CD4-positive, CD25-positive, alpha-beta regulatory T cell (primary cell): ENCODE measurements around the gene DCTN5. TPM values are rescaled to one million over a fixed set of nuclear protein-coding genes. Genes with fewer than 3 reads are reported as not detected.

Source experiments
- ATAC-seq, 2 donors: fragments of 150-1000 bp; cut with Tn5 transposase; one replicate each; pipeline ENCODE4 v1.10.0; 2021; ENCODE audit warnings: low read depth in 2 of 2, moderate number of reproducible peaks in 2 of 2, moderate library complexity in 1 of 2
- DNase-seq, 3 donors: peaks; one replicate each; pipeline versions ENCODE4 v3.0.0 to v3.0.0-alpha.2; 2012 to 2022; ENCODE audit warnings: mixed read lengths in 1 of 3
- H3K27ac ChIP-seq: one replicate; pipeline ENCODE4 v1.7.0; 2013; ENCODE audit warnings: mild to moderate bottlenecking, low read length; ENCODE audit not compliant: insufficient read depth, poor library complexity, severe bottlenecking
- H3K27me3 ChIP-seq: one replicate; pipeline ENCODE4 v1.7.0; 2013; ENCODE audit warnings: low read length; ENCODE audit not compliant: control insufficient read depth, insufficient read depth
- H3K36me3 ChIP-seq: one replicate; pipeline ENCODE4 v1.7.0; 2013; ENCODE audit warnings: mild to moderate bottlenecking, low read length, moderate library complexity; ENCODE audit not compliant: control insufficient read depth, insufficient read depth
- H3K4me1 ChIP-seq: 2 replicates; pipeline ENCODE4 v1.7.0; 2013; ENCODE audit warnings: mild to moderate bottlenecking, low read length; ENCODE audit not compliant: insufficient read depth, control insufficient read depth, poor library complexity, severe bottlenecking
- H3K4me3 ChIP-seq: one replicate; pipeline ENCODE4 v1.7.0; 2013; ENCODE audit warnings: low read depth, mild to moderate bottlenecking, low read length, moderate library complexity
- H3K9me3 ChIP-seq, 2 experiments: 1 replicate in 1 of 2; 2 replicates in 1 of 2; pipeline ENCODE4 v1.7.0; 2013; ENCODE audit warnings: low read length in 2 of 2, mild to moderate bottlenecking in 1 of 2, moderate library complexity in 1 of 2; ENCODE audit not compliant: control insufficient read depth in 2 of 2
- H3K27ac Mint-ChIP-seq, 3 donors: one replicate each; pipeline ENCODE4 v1.8.0; 2020 to 2022; ENCODE audit warnings: mild to moderate bottlenecking in 3 of 3, mixed read lengths in 3 of 3, moderate library complexity in 2 of 3
- H3K27me3 Mint-ChIP-seq: one replicate; pipeline ENCODE4 v1.8.0; 2022; ENCODE audit warnings: mild to moderate bottlenecking, mixed read lengths
- H3K36me3 Mint-ChIP-seq: one replicate; pipeline ENCODE4 v1.8.0; 2020; ENCODE audit warnings: mixed read lengths
- H3K4me1 Mint-ChIP-seq, 4 donors: one replicate each; pipeline ENCODE4 v1.8.0; 2020 to 2022; ENCODE audit warnings: mixed read lengths in 4 of 4, mild to moderate bottlenecking in 1 of 4
- H3K4me3 Mint-ChIP-seq, 4 donors: one replicate each; pipeline ENCODE4 v1.8.0; 2020 to 2022; ENCODE audit warnings: mild to moderate bottlenecking in 4 of 4, mixed read lengths in 4 of 4, moderate library complexity in 3 of 4
- H3K9me3 Mint-ChIP-seq, 7 donors: one replicate each; pipeline ENCODE4 v1.8.0; 2020 to 2022; ENCODE audit warnings: mixed read lengths in 7 of 7, mild to moderate bottlenecking in 3 of 7, moderate library complexity in 2 of 7
- polyA plus RNA-seq, 4 donors: library from polyadenylated mRNA; unstranded; fragments of 300-500 nt; fragmentation: Illumina TruSeq; gene quantifications; one replicate each; pipeline ENCODE4 v1.2.3, GENCODE V29; 2021
- total RNA-seq: library from RNA; stranded (reverse); gene quantifications from one replicate; pipeline ENCODE4 v1.2.3, GENCODE V29; 2022

Gene DCTN5
- total RNA-seq (63.4 TPM), polyA plus RNA-seq (10 to 100 TPM; 59.7 to 91.8 (median 73.7) TPM)

DNA sequence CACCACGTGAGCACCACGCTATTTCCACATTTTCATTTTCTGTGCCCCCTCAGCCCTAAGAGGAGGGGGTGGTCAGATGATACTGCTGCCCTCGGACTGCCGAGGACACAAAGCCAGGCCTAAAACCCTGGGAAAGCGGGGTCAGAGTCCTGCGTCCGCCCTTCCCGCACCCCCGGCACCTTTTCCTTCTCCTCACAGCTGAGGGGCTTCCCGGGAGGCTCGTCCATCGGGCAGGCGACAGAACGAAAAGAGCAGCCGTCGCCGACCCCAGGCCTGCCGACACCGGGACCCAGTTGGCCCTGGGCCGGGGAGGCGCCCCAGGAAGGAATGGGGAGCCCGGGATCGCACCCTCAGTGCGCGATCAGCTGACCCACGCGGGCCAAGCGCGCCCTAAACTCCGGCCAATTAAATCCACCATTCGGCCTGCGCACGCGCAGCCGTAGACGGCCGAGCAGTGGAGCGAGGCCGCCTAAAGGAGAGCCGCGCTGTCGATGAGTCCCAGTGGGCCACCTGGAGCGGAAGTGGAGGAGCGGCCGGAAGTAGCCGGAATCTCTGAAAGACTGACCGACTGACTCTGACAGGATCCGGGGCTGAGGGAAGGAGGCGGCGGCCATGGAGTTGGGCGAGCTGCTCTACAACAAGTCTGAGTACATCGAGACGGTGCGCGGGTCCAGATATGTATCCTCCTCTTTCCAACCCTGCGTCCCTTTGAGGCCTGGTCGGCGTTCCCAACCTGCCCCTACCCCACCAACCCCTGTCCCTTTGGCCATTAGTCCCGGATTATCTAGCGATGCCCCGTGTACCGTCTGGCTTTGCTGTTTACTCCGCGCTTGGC, at the start of gene DCTN5, which contains the start of gene PALB2:
Gene DCTN5, plus strand, starts transcription at position 536 of the 835 bp plus-strand sequence. Its CDS starts 77 bp downstream, at position 613.
Gene PALB2, minus strand, starts transcription at position 380 of the 835 bp plus-strand sequence. Its CDS starts 153 bp downstream, at position 227.
- peaks cover 20 to 49% (median 34%) of the 10 kb centered on the region in 4 donors for H3K4me1 Mint-ChIP-seq
- H3K36me3 ChIP-seq: peaks cover 19% of the 10 kb centered on the region
- peak within 1 kb of the TSS; percentile 95 for H3K4me3 ChIP-seq
- peaks cover 22% of the 10 kb centered on the region for H3K36me3 Mint-ChIP-seq
- H3K27ac ChIP-seq: peak within 1 kb of the TSS; percentile 83
- no peaks in the 10 kb centered on the region for H3K9me3 ChIP-seq
- peak within 1 kb of the TSS; percentile 98 to 99 (median 98) for H3K4me3 Mint-ChIP-seq
- H3K27ac Mint-ChIP-seq: peak within 1 kb of the TSS; percentile 95 to 98 (median 98)
- peak; percentile 95 for ATAC-seq
- H3K4me1 ChIP-seq: peaks cover 18% of the 10 kb centered on the region
- H3K27me3 Mint-ChIP-seq: peaks cover 4% of the 10 kb centered on the region
- peak; percentile 80 to 94 (median 82) for DNase-seq
- peaks cover 0 to 4% (median 0%) of the 10 kb centered on the region in 7 donors for H3K9me3 Mint-ChIP-seq
- no peaks in the 10 kb centered on the region for H3K27me3 ChIP-seq

DNA sequence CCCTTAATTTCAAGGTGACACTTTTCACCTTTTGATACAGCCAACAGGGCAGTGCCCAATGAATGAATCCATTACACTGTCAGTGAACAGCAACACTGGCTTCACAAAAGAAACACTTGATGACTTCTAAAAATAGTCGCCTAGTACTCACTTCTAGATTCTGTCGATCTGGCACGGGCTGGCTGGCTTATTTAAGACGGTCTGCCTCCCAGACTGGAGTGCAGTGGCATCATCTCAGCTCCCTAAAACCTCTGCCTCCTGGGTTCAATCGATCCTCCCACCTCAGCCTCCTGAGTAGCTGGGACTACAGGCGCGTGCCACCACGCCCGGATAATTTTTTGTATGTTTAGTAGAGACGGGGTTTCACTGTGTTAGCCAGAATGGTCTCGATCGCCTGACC, 47.1 kb upstream of the DCTN5 start:
- DNase-seq (no peak), ATAC-seq (no peak)
- Mint-ChIP-seq H3K9me3 (no peaks in the 10 kb centered on the region), H3K36me3 (peaks cover 19% of the 10 kb centered on the region), H3K27me3 (no peaks in the 10 kb centered on the region), H3K4me1 (peaks cover 0 to 41% (median 25%) of the 10 kb centered on the region in 4 donors), H3K27ac (peak overlapping the region in 1 of 3 donors; percentile 36), H3K4me3 (peak overlapping the region in 1 of 4 donors; percentile 54)
- no peaks in the 10 kb centered on the region for H3K9me3 ChIP-seq
- H3K4me3 ChIP-seq: no peak overlapping the region
- H3K27me3 ChIP-seq: no peaks in the 10 kb centered on the region
- H3K27ac ChIP-seq: no peak overlapping the region
- H3K4me1 ChIP-seq: peaks cover 18% of the 10 kb centered on the region
- peaks cover 41% of the 10 kb centered on the region for H3K36me3 ChIP-seq

DNA sequence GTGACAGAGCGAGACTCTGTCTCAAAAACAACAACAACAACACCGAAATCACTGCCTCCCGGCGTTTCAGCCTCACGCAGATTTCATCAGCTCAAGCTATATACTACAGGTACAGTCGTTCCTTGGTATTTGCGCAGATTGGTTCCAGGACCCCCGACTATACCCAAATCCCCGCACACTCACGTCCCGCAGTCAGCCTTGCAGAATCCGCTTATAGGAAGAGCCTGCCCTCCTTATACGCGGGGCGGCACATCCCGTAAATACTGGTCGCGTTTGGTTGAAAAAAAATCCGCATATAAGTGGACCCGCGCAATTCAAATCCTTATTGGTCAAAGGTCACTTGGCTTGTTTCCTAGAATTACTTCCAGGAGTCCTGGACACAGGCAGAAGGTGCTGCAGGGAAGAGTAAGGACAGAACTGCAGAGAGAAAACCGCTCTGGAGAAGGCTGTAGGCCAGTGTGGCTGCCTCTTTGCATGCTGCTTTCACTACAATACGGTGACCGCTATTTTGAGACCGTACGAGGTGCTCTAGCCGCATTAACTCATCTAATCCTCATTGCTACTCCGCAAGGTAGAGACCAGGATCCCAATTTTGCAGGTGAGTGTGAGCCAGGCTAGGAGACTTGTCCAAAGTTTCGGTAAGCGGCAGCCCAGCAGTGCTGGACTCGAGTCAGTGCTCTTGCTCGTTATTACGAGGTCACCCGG, 45.9 kb upstream of the DCTN5 start:
- peak overlapping the region; percentile 84 to 92 (median 87) for H3K4me3 Mint-ChIP-seq
- peak overlapping the region in 2 of 3 donors; percentile 68 to 81 for H3K27ac Mint-ChIP-seq
- peak overlapping the region; percentile 98 for H3K4me3 ChIP-seq
- DNase-seq (peak in 1 of 3 donors; percentile 12), ATAC-seq (no peak)
- no peaks in the 10 kb centered on the region for H3K9me3 ChIP-seq
- peaks cover 15% of the 10 kb centered on the region for H3K36me3 Mint-ChIP-seq
- no peaks in the 10 kb centered on the region for H3K27me3 Mint-ChIP-seq
- H3K4me1 Mint-ChIP-seq: peaks cover 0 to 41% (median 24%) of the 10 kb centered on the region in 4 donors
- peaks cover 18% of the 10 kb centered on the region for H3K4me1 ChIP-seq
- H3K27ac ChIP-seq: peak overlapping the region; percentile 76
- no peaks in the 10 kb centered on the region for H3K27me3 ChIP-seq
- H3K9me3 Mint-ChIP-seq: no peaks in the 10 kb centered on the region
- H3K36me3 ChIP-seq: peaks cover 30% of the 10 kb centered on the region

DNA sequence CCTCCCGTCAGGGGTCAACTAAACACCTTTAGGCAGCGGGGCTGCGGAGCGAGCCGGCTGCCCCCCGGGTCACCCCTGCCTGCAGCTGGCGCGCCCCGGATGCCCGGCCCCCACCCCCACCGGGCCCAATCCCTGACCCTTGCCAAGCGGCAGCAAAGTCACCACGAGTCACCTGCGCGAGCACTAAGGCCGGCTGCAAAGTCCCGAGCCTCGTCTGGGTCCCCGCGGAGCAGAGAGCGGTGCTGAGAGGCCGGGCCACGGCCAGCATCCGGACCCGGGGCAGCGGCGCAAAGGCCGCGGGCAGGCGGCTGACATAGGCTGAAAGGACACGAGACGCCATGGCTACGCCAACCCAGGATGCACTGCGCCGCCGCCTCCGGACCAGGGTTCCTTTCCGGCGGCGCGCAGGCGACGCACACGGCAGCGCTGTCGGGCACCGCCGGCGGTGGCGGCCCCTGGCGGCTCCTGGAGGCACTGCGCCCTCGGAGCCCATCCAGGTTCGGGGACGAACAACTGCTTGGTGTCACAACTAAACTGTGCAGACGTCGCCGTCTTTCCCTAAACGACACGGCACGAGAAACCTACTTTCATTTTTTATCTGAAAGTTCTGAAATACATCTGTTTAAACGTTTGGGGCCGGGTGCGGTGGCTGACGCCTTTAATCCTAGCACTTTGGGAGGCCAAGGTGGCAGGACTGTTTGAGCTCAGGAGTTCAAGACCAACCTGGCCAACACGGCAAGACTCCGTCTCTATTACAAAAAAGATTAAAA, 45.1 kb upstream of the DCTN5 start, which contains the start of gene NDUFAB1:
Gene NDUFAB1, minus strand, starts transcription at position 366 of the 770 bp plus-strand sequence. Its CDS starts 26 bp downstream, at position 340.
- Histone ChIP-seq H3K9me3 (no peaks in the 10 kb centered on the region), H3K4me3 (peak within 1 kb of the TSS; percentile 98), H3K27me3 (no peaks in the 10 kb centered on the region), H3K27ac (peak within 1 kb of the TSS; percentile 76), H3K4me1 (peaks cover 18% of the 10 kb centered on the region), H3K36me3 (peaks cover 23% of the 10 kb centered on the region)
- DNase-seq (peak; percentile 84 to 92 (median 89)), ATAC-seq (peak; percentile 99)
- Mint-ChIP-seq H3K9me3 (no peaks in the 10 kb centered on the region), H3K4me3 (peak within 1 kb of the TSS; percentile 84 to 92 (median 87)), H3K36me3 (peaks cover 18% of the 10 kb centered on the region), H3K4me1 (peaks cover 0 to 41% (median 24%) of the 10 kb centered on the region in 4 donors), H3K27ac (peak within 1 kb of the TSS; percentile 52 to 91 (median 82)), H3K27me3 (no peaks in the 10 kb centered on the region)

DNA sequence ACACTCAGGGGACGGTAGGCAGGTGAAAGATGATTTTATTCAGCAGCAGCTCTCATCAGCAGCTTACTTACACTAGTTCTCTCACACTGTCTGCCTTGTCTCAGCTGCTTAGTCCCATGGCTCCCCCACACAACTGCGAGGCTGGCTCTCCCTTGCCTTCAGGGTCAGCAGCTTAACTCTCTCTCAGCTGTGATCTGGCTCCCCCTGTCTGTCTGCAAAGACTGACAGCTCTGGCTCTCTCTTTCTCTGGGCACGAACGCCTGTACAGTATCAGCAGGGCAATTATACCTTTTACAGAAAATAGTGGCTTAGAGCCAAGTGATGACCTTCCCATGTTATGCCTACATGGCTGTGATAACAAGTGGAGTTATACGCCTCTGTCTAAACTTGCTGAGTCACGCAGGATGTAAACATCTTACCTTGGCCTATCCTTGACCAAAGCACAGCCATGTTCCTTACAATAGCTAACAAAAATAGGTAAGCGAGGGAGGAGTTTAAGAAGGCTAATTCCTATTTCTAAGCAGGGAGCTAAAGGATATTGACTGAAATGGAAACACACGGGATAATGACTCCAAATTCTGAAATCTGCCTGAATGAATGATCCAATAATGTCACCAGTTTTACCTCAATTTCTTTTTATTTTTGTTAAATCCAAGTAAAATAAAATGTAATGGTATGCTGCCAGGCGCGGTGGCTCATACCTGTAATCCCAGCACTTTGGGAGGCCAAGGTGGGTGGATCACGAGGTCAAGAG, 44.1 kb upstream of the DCTN5 start:
- Mint-ChIP-seq H3K27me3 (no peaks in the 10 kb centered on the region), H3K36me3 (peaks cover 13% of the 10 kb centered on the region), H3K9me3 (no peaks in the 10 kb centered on the region), H3K4me1 (peaks cover 0 to 33% (median 17%) of the 10 kb centered on the region in 4 donors), H3K27ac (peak overlapping the region; percentile 52 to 91 (median 60)), H3K4me3 (peak overlapping the region in 3 of 4 donors; percentile 45 to 69 (median 53))
- Histone ChIP-seq H3K9me3 (no peaks in the 10 kb centered on the region), H3K4me1 (peaks cover 18% of the 10 kb centered on the region), H3K4me3 (no peak overlapping the region), H3K27ac (no peak overlapping the region), H3K36me3 (peaks cover 14% of the 10 kb centered on the region), H3K27me3 (no peaks in the 10 kb centered on the region)
- DNase-seq: peak in 1 of 3 donors; percentile 20
- no peak for ATAC-seq

DNA sequence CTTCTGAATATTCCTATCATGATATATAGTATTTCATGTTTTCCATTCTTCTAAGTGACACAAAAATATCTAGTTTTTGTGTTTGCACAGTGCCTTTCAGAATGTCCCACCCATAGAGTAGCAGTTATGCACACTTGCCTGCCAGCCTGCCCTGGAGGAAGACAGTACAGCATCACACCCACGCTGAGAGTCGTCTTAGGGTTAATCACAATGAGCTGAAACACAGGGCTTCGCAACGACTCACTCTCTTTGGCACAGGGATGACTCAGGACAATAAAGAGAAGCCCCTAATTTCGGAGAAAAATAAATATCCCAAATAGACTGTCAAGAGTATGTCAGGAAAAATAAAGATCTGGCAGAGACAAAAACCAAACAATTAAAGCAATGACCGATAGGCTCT, 33.5 kb upstream of the DCTN5 start:
- no peaks in the 10 kb centered on the region for H3K4me1 ChIP-seq
- H3K27me3 ChIP-seq: no peaks in the 10 kb centered on the region
- H3K36me3 Mint-ChIP-seq: peaks cover 24% of the 10 kb centered on the region
- no peaks in the 10 kb centered on the region for H3K9me3 ChIP-seq
- no peak overlapping the region for H3K4me3 Mint-ChIP-seq
- H3K27ac ChIP-seq: no peak overlapping the region
- H3K4me1 Mint-ChIP-seq: no peaks in the 10 kb centered on the region
- ATAC-seq: no peak
- H3K27ac Mint-ChIP-seq: no peak overlapping the region
- no peaks in the 10 kb centered on the region for H3K9me3 Mint-ChIP-seq
- no peaks in the 10 kb centered on the region for H3K27me3 Mint-ChIP-seq
- DNase-seq: no peak
- peaks cover 19% of the 10 kb centered on the region for H3K36me3 ChIP-seq
- H3K4me3 ChIP-seq: no peak overlapping the region
